Measurements from ENCODE around the gene FXYD1.

DNA sequence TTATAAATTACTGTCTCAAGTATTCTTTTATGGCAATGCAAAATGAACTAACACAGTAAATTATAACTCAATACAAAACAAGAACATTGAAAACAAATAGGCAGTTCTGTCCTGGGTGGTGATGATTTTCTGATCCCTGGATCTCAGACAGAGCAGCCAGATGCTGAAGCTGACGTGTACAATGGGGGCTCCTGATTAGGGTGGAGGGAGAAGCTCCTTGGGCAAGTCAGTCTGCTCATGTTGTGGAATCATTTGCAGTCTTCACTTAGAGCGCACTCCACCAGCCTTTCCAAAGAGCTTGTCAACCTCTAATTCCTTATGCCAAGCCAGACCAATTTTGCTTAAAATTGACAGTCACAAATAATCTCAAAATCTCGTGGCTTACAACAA is 37.6 kb downstream of the FXYD1 start:
- TF ChIP-seq GATA3 (IDR thresholded peaks at IDR 0.05; ENCODE audit: low read depth, low read length) (no peak), GATA2 (IDR thresholded peaks at IDR 0.05; ENCODE audit: low read depth, low read length) (no peak)
